ENCODE measurements around the gene ATXN8OS.

DNA sequence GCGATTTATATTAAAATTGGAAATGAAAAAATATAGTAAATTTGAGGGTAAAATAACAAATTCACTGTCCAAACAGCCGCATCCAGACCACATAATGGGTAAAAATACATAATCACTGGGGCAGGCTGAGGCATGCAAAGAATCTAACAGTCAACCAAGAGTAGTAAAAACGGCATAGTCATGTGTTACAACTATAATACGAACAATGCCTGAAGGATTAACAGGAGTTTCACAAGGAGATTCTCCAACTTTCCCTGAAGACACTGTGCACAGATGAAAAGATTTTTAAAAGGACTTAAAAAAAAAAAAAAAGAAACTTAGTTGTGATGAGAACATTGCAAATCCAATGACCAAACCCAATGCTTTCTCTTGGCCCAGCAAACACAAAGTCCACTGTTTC, 20.4 kb upstream of the ATXN8OS start:
- TF ChIP-seq MXI1 (IDR thresholded peaks at IDR 0.05; ENCODE audit: low read depth, low read length) = no peak
- no peak for TF ChIP-seq POLR2AphosphoS5 (IDR thresholded peaks at IDR 0.05; ENCODE audit: low read depth, low read length)
- TF ChIP-seq RAD21 (IDR thresholded peaks at IDR 0.05; ENCODE audit: low read length) = no peak
- TF ChIP-seq FOXJ3 (CRISPR knock-in tag; IDR thresholded peaks at IDR 0.05) = no peak
- TF ChIP-seq JUND (IDR thresholded peaks at IDR 0.05) = no peak
- no peak for TF ChIP-seq TAF1 (IDR thresholded peaks at IDR 0.05; ENCODE audit: borderline replicate concordance, low read depth, low read length)
- TF ChIP-seq FOXM1 (IDR thresholded peaks at IDR 0.05; ENCODE audit: low read depth) = no peak
- no peak for TF ChIP-seq SMC3 (IDR thresholded peaks at IDR 0.05; ENCODE audit: low read depth, low read length)
- TF ChIP-seq, protein P1, sequence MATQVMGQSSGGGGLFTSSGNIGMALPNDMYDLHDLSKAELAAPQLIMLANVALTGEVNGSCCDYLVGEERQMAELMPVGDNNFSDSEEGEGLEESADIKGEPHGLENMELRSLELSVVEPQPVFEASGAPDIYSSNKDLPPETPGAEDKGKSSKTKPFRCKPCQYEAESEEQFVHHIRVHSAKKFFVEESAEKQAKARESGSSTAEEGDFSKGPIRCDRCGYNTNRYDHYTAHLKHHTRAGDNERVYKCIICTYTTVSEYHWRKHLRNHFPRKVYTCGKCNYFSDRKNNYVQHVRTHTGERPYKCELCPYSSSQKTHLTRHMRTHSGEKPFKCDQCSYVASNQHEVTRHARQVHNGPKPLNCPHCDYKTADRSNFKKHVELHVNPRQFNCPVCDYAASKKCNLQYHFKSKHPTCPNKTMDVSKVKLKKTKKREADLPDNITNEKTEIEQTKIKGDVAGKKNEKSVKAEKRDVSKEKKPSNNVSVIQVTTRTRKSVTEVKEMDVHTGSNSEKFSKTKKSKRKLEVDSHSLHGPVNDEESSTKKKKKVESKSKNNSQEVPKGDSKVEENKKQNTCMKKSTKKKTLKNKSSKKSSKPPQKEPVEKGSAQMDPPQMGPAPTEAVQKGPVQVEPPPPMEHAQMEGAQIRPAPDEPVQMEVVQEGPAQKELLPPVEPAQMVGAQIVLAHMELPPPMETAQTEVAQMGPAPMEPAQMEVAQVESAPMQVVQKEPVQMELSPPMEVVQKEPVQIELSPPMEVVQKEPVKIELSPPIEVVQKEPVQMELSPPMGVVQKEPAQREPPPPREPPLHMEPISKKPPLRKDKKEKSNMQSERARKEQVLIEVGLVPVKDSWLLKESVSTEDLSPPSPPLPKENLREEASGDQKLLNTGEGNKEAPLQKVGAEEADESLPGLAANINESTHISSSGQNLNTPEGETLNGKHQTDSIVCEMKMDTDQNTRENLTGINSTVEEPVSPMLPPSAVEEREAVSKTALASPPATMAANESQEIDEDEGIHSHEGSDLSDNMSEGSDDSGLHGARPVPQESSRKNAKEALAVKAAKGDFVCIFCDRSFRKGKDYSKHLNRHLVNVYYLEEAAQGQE (IDR thresholded peaks at IDR 0.05; ENCODE audit: low read depth, low read length) = no peak
- TF ChIP-seq, protein P2, sequence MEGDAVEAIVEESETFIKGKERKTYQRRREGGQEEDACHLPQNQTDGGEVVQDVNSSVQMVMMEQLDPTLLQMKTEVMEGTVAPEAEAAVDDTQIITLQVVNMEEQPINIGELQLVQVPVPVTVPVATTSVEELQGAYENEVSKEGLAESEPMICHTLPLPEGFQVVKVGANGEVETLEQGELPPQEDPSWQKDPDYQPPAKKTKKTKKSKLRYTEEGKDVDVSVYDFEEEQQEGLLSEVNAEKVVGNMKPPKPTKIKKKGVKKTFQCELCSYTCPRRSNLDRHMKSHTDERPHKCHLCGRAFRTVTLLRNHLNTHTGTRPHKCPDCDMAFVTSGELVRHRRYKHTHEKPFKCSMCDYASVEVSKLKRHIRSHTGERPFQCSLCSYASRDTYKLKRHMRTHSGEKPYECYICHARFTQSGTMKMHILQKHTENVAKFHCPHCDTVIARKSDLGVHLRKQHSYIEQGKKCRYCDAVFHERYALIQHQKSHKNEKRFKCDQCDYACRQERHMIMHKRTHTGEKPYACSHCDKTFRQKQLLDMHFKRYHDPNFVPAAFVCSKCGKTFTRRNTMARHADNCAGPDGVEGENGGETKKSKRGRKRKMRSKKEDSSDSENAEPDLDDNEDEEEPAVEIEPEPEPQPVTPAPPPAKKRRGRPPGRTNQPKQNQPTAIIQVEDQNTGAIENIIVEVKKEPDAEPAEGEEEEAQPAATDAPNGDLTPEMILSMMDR (IDR thresholded peaks at IDR 0.05) = no peak
- TF ChIP-seq NFIC (IDR thresholded peaks at IDR 0.05; ENCODE audit: borderline replicate concordance) = no peak
